GM18907 (cell line): ENCODE data around the gene MYH14.

ENCODE experiments used
- ATAC-seq: cut with Tn5 transposase; IDR thresholded peaks from one replicate; pipeline ENCODE4 v1.9.1; 2021; ENCODE audit warnings: mild to moderate bottlenecking, moderate library complexity; ENCODE audit not compliant: unreplicated experiment

MYH14 gene

DNA sequence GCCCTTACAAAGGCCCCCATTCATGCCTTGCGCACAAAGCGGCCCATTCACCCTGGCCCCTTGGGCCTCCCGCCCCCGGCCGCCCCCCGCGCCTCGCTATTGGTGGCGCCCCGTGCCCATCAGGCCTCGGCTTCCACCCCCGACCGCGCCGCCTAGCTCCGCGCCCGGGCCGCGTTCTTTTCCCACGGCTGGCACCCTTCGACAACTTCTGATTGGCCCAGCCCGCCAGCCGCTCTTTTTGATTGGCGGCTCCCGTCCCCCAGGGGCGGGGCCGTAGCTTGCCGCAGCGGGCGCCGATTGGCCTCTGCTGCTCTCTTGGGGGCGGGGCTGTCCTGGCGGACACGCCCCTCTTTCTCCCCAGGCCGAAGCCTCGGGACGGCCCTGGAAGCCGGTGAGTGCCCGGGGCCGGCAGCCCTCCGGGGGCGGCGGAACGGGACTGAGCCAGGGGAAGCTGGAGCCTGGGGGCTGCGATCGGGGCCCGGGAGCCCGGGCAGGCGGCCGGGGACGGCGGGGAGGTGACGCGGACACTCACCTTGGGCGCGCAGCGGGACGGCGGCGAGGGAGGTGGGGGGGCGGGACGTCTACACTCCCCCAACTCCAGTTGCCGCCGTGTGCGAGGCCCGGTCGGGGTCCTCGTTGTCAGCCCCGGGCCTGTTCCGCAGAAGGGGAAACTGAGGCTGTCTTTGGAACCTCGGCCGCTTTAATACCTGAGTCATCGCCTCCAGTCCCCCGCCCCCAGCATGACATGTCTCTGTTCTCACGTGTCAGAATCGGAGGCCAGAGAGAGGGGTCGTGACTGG, at the start of gene MYH14:
Gene MYH14, plus strand, starts transcription at position 342 of the 800 bp plus-strand sequence. CDS start 6,744 bp downstream, outside the sequence.
- no peak for ATAC-seq

DNA sequence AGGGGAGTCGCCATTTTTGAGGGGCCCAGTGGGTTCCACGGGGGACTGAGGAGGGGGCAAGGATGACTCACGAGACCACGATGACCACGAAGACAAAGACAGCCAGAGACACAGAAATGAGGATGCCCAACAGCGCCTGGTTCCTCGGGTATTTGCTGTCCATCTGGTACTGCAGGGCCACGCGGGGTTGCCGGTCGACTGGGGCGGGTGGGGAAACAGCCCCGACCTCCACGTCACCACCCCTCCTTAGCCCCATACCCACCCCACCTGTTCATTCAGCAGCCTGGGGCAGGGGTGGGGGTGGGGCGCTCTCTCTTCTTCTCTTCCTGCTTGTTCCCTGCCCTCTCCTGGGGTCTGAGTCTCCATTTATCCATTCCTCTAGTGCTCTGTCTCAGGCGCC, 48.9 kb upstream of the MYH14 start:
- ATAC-seq, result no peak

DNA sequence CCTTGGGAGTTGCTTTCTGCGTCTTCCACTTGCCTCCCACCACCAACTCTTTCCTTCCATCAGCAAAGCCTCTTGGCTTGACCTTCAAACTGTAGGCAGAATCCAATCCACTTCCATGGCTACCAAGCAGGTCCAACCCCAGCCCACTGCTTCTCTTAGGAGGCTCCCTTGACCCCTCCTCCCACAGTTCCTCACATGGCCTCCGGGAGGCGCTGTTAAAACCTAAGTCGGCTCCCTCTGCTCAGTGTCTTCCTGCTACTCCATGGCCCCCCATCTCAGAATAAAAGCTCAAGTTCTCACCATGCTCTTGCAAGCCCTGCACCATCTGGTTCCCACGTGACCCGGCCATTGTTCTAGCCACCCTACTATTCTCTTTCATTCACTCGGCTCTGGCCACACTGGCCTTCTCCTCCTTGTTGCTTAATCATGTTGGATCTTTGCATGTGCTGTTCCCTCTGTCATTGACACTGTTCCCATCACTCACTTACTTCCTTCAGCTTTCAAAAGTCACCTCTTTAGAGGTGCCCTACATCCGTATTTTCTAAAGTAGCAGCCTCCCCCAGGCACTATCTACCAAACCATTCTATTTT, 47.8 kb upstream of the MYH14 start:
- ATAC-seq, result no peak

DNA sequence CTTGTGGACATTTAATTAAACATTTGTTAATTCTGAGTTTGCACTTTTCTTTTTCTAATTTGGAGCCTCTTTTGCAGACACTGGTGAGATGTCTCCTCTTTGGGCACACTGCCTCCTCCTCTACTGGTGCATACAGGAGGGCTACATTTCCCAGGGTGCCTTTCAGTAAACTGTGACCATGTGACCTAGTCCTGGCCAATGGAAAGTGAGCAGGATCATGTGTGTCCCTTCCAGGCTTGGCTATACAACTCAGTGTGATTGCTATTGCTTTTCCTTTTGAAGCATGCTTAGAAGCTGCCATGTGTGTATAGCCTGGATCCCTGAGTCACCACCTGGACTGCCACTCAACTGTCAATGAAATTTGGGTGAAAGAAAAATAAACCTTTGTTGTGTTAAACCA, 44.8 kb upstream of the MYH14 start:
- no peak for ATAC-seq

DNA sequence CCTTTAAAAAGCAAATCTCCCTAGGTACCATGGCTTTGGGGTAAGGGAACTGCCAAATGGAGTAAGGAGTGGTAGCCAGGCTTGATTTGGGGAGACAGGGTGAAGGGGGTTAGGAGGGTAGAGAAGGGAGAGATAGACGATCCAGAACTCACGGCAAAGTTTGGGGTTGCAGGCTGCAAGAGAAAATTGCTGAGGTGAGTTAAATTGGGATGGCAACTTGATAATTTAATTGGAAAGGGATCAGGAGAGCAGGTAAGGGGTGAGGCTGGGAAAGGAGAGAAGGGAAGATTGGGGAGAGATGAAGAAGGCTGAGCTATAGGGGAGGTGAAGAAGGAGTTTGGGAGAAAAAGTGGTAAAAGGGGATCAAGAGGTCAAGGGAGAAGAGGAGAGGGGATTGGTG, 44.3 kb upstream of the MYH14 start:
- ATAC-seq, result no peak

DNA sequence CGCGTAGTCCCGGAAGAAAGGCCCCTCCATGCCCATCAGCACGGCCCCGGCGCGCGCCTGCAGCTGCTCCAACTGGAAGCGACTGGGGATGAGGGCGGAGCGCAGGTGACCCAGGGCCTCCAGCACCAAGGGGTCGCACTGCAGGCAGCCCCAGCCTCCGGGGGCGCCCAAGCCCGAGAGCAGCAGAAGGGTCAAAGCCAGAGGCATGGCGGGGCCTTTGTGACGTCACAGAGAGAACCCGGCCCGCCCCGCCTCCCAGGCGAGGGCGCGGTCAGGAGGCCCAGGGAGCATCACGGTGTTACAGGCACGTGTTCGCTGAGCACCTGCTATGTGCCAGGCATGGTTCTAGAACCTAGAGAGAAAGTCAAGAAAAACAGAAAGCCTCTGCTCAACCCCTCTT, 40.4 kb upstream of the MYH14 start, which contains the start of gene IZUMO2:
Gene IZUMO2, minus strand, starts transcription at position 294 of the 400 bp plus-strand sequence. Its CDS starts 87 bp downstream, at position 207.
- no peak for ATAC-seq

DNA sequence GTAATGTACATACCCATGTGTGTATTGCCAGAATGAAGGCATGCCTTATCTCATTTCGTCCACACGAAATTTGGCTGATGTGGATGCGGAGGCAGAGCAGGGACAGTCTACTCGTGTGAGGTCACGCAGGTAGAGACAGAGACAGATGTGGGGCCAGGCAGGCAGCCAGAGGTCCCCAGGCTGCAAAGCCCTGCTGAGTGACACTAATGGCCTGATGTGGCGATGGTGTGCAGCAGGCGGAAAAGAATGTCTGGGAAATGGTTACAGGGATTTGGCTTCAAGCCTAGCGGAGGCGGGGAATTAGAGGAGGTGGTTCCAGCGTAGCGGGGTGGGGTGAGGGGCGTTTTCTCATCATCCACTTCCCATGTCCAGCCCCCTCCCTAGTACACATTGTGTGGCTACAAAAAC, 36.1 kb upstream of the MYH14 start:
- ATAC-seq, result no peak

DNA sequence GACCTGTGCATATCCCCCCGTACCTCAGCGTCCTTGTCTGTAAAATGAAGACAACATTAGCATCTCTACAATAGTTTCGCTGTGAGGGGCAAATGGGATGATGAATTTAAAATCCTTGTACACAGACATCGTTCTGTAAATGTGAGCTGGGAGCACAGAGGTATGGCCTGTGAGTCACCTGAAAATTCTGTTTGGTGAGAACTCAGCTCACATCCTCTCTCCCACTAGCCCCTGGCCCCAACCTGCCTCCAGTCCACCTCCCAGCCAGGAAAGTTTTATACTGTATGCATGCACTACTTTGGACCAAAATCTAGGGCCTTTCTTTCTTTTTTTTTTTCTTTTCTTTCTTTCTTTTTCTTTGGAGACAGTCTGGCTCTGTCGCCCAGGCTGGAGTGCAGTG, 31.7 kb upstream of the MYH14 start:
- ATAC-seq, result no peak

DNA sequence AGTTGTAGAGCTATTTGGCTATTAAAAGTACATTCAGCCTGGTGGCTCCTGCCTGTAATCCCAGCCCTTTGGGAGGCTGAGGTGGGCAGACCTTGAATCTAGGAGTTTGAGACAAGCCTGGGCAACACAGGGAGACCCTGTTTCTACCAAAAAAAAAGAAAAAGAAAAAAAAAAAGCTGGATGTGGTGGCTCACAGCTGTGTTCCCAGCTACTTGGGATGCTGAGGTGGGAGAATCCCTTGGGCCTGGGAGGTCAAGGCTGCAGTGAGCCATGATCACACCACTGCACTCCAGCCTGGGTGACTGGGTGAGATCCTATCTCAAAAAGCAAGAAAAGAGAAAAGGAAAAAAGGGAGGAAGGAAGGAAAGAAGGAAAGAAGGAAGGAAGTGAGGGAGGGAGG, 30.7 kb upstream of the MYH14 start:
- no peak for ATAC-seq

DNA sequence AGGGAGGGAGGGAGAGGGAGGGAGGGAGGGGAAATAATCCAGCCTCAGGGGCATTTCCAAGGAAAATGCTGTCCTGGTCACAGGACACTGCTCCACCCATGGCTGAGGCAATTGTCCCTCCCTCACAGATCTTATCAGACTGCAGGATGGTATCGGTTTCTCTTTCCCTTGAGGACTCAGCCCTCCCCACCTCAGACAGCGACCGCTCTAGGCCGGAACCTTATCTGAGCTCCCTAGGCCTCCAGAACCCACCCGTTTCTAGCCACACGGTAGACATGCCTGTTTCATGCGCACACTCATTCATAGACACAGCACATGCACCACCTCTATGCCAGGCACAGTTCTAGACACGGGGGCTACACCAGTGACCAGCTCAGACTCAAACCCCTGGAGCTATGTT, 30.3 kb upstream of the MYH14 start:
- no peak for ATAC-seq

DNA sequence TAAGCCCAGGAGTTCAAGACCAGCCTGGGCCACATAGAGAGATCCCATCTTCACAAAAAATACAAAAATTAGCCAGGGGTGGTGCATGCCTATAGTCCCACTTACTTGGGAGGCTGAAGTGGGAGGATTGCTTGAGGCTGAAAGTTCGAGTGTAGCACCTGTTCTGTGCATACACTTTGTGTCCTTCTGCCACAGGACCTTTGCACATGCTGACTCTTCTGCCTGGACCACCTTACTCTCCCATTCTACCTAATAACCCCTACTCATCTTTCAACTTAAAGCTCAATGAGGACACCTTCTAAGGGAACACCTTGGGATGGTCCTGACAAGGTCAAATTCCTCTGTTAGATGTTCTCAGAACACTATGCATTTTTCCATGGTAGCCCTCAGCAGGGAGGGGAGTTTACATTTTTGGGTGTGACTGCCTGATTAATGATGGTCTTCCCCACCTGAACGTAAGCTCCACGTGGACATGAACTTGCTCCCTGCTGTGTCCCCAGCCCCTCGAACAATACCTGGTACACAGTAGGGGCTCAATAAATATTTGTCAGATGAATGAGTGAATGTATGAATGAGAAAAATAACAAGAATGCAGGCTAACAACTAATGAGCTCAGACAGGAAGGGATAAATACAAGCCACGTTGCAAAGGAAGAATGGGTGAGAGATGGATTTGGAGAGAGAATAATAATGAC, 29.2 kb upstream of the MYH14 start:
- ATAC-seq, result no peak

DNA sequence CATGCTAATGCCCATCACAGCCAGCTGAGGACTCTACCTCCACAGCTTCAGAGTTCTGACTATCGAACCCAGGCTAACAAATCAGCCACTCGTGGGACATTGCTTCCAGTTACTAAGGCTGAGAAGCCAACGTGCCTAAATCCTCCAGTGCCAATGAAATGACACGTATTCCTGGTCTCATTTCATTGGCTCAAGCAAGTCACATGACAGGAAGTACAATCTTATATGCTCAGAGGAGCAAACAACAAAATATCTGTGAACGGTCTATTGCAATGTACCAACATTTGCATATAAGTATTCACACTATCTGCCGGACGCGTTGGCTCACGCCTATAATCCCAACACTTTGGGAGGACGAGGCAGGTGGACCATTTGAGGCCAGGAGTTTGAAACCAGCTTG, 27.5 kb upstream of the MYH14 start:
- ATAC-seq, result no peak

DNA sequence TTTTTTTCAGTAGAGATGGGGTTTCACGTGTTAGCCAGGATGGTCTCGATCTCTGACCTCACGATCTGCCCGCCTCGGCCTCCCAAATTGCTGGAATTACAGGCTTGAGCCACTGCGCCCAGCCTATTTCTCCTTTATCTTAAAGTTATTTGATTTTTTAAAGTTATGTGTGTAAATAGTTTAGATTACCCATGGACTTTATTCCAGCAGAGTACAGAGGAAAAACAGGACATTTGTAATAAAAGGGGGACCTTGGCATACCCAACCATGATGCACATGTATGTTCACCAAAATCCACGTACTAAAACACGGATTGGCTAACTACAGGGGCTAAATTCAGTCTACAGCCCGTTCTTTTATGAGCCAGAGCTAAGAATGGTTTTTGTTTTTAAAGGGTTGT, 26.6 kb upstream of the MYH14 start:
- no peak for ATAC-seq

DNA sequence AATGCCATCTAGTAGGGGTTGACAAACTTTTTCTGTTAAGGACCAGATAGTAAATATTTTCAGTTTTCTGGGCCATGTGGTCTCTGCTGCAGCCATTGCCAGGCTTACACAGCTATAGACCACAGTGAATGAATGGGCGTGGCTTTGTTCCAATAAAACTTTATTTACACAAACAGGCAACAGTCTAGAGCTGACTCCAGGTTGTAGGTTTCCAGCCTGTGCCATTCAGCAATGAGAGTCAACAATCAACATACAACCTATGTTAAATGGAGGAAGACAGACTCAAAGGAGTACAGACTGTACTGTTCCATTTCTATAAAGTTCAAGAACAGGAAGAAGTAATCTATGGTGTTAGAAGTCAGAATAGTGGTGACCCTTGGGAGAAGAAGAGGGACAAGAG, 25.1 kb upstream of the MYH14 start:
- ATAC-seq, result no peak

DNA sequence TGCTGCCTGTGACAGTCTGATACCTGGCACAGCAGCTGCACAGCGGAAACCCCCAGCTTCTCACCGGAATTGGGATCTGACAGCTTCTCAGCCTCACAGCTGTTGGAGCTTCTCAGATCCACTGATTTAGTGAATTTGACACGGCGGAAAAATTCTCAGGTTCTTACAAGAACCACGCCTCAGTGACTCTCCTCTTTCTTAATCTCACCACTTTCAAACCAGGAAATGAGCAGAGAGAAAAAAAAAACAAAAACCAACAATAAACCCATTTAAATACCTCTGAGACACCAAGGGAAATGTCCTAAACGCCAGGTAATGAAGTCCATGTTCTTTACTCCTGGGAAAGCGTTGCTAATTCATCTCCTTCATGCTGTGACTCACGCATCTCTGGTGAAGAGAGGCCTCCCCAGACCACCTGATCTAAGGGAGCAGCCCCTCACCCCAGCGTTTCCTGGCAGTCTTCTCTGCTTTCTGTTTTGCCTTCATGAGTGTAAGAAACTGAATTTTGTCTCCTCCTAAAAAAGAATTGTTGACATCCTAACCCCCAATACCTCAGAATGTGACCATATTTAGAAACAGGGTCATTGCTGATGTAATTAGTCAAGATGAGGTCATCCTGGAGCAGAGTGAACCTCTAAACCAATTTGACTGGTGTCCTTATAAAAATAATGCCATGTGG, 24.4 kb upstream of the MYH14 start:
- ATAC-seq, result no peak

DNA sequence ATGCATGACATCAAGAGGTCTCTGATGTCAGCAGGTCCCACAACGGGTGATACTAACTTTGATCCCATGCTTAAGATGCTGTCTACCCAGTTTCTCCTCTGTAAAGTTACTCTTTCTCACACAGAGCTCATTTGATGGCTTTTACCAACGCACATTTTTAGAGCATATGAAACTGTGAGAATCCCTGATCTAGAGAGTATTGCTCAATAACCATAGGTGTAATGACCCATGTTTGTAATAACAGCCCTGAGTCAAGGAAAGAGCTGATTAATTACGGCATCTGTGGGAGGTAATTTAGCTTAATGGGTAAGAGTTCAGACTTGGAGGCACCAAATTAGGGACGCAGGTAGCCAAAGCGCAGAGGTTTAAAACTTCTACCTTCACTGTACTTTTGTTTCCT, 22.3 kb upstream of the MYH14 start:
- no peak for ATAC-seq

DNA sequence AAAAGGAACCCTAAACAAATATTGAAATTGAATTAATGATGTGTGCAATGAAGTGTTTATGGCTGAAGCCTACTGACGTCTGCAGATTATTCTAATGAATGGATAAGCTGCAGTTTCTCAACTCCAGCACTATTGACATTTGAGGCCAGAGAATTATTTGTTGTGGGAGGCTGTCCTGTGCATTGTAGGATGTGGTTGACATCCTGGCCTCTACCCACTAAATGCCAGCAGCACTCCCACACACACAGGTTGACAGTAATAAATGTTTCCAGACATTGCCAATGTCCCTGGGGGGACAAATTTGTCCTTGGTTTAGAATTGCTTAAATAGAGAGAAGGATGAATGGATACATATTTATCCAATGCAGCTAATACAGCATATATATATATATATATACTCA, 19.2 kb upstream of the MYH14 start:
- ATAC-seq, result no peak

DNA sequence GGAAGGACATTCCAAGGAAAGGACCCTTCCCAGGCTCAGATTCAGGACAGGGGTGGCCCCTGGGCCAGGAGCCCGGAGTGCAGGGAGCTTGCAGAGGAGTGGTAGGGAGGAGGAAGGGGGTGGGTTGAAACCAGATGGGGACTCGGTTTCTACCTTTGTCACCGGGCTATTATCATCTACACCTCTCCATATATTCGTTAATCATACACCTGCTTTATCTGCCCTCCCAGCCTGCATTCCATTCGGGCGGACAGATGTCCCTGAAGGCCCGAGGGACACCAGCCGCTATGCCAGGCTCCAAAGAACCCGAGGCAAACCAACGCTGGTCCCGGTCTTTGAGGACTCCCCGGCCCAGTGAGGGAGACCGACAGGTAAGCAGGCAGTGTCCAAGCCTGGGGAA, 15.5 kb upstream of the MYH14 start:
- no peak for ATAC-seq

DNA sequence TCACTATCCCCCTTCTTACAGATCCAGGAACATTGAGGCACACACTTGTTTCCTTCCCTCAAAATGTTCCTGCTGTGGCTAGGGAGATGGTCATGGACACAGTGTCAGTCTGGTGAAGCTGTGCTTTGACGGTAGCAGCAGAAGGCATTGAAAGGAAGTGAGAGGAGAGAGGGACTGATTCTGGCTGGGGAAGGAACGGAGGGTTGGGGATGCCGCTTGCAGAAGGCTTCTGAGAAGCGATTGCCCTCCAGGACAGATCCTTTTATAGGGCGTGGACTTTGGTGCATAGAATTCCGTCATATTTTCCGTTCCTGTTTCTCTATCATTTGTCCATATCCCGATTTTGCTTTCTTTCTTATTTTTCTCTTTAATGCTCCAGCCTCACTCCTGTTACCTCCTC, 14.1 kb upstream of the MYH14 start:
- no peak for ATAC-seq

DNA sequence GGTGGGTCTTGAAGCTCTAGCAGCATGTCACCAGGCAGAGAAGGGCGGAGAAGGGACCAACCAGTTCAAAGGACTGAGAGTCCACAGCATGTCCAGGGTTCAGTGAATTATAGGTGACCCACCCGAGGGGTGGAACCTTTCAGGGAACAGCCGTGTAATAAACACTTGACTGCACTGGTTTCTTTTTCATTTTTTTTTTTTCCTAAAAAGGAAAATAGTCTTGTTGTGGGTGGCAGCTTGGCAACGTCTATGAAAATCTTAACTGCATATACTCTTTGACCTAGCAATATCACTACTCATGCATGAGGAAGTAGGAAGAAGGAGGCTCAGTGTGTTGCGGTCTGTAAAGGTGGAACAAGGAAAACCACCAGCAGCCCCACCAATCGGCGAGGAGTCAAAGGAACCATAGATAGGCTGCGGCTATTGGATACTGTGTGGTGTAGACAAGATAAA, 13.0 kb upstream of the MYH14 start:
- no peak for ATAC-seq

DNA sequence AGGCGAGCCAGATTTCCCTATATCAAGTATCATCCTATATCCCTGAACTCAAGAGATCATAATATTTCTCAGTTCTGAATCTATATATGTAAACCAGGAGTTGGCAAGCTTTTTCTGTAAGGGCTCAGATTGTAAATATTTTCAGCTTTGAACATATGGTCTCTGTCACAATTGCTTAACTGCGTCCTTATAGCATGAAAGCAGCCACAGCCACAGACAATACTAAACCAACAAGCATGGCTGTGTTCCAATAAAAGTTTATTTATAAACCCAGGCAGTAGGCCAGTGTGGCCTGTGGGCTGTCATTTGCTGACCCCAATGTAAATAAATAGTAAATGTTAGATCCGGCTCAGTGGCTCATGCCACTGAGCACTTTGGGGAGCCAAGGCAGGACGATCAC, 12.2 kb upstream of the MYH14 start:
- no peak for ATAC-seq
